Spleen (tissue), 11 donors: ENCODE data around the gene CCDC81. TPM values are rescaled to one million over a fixed set of nuclear protein-coding genes. Genes with fewer than 3 reads are reported as not detected.

ENCODE experiments used
- DNase-seq: peaks from one replicate; pipeline ENCODE4 v3.0.0-alpha.2; 2020
- H3K27ac ChIP-seq, 8 donors: fragments of 200-600 bp; sonication (generic) in 7 of 8; 1 replicate in 4 of 8; 2 replicates in 4 of 8; pipeline versions ENCODE4 v1.5.0 to v1.8.0; 2016 to 2021; ENCODE audit warnings: inconsistent platforms in 4 of 8, mild to moderate bottlenecking in 4 of 8, moderate library complexity in 1 of 8
- H3K27me3 ChIP-seq, 7 donors: fragments of 200-600 bp; sonication (generic) in 6 of 7; replicated peaks in 1 of 7; 1 replicate in 4 of 7; 2 replicates in 3 of 7; pipeline versions ENCODE4 v1.5.0 to v1.8.0; 2016 to 2021; ENCODE audit warnings: inconsistent platforms in 3 of 7, mild to moderate bottlenecking in 1 of 7
- H3K36me3 ChIP-seq, 6 donors: fragments of 200-600 bp; sonication (generic) in 5 of 6; 1 replicate in 4 of 6; 2 replicates in 2 of 6; pipeline versions ENCODE4 v1.5.0 to v1.8.0; 2016 to 2021; ENCODE audit warnings: inconsistent platforms in 2 of 6
- H3K4me1 ChIP-seq, 6 donors: fragments of 200-600 bp; sonication (generic) in 5 of 6; 1 replicate in 3 of 6; 2 replicates in 3 of 6; pipeline versions ENCODE4 v1.5.0 to v1.8.0; 2016 to 2021; ENCODE audit warnings: inconsistent platforms in 3 of 6
- H3K4me3 ChIP-seq, 8 donors: fragments of 200-600 bp; sonication (generic) in 7 of 8; 1 replicate in 4 of 8; 2 replicates in 4 of 8; pipeline versions ENCODE4 v1.5.0 to v1.8.0; 2016 to 2021; ENCODE audit warnings: inconsistent platforms in 4 of 8, mild to moderate bottlenecking in 4 of 8, moderate library complexity in 2 of 8
- H3K9me3 ChIP-seq, 8 donors: fragments of 200-600 bp; sonication (generic) in 7 of 8; 1 replicate in 4 of 8; 2 replicates in 4 of 8; pipeline versions ENCODE4 v1.5.0 to v1.8.0; 2016 to 2021; ENCODE audit warnings: inconsistent platforms in 4 of 8
- POLR2A ChIP-seq, 3 donors: fragments of 450-650 bp; IDR thresholded peaks; one replicate each; pipeline ENCODE4 v1.5.1; 2017; ENCODE audit warnings: antibody characterized with exemption in 3 of 3, mild to moderate bottlenecking in 1 of 3
- POLR2AphosphoS5 ChIP-seq, 3 donors: sonication (generic); formaldehyde crosslinking; IDR thresholded peaks; one replicate each; pipeline ENCODE4 v1.5.1; 2017; ENCODE audit warnings: antibody characterized with exemption in 3 of 3
- WGBS, 5 donors: extraction: QIAGEN DNeasy Blood & Tissue Kit in 3 of 5; methylation state at CpG; one replicate each; pipeline versions ENCODE4 v1.1.5 to v1.1.7; 2013 to 2018; 5-methylcytosine and 5-hydroxymethylcytosine counted together
- intact Hi-C: fragments of 100-400 bp; cut with DNase I; formaldehyde crosslinking; loops from one replicate; pipeline ENCODE4 v1.15.0; 2023; ENCODE audit warnings: low total_unique reads
- polyA plus RNA-seq, 3 donors: library from polyadenylated mRNA; stranded (reverse); fragments of 200-250 nt; gene quantifications; one replicate each; pipeline ENCODE4 v1.2.1, GENCODE V29; 2013
- total RNA-seq, 7 donors: library from RNA; depleted of rRNA in 3 of 7; stranded (reverse); fragments of >200 nt in 3 of 7; fragmentation: NEBNext Ultra II Directional in 4 of 7; extraction: Animal tissue kit (Norgen Biotek cat#: 25700) in 4 of 7; gene quantifications; one replicate each; pipeline versions ENCODE4 v1.1.0 to v1.2.1, GENCODE V29; 2016 to 2021
- TF ChIP-seq, protein P1 (sequence below), 11 experiments: fragments of 200-600 bp in 7 of 11; fragments of 450-650 bp in 4 of 11; sonication (generic) in 4 of 11; IDR thresholded peaks in 8 of 11; conservative IDR thresholded peaks in 3 of 11; 1 replicate in 7 of 11; 2 replicates in 4 of 11; pipeline versions ENCODE4 v1.4.0 to v1.8.0; 2016 to 2021; ENCODE audit warnings: antibody characterized with exemption in 11 of 11, inconsistent platforms in 4 of 11, mild to moderate bottlenecking in 1 of 11
- donor health status: healthy with polysubstance abuse.
- donor health status: DM: no; HTN: no; CAD: no; lungs with moderate emphysema.
- donor health status: DM: no; HTN: no; CAD: no.
- donor health status: Bipolar disorder and iron deficiency.
- donor health status: healthy.
- donor health status: DM: no; HTN: no; CAD: no.
- donor health status: DM: yes; HTN: yes; CAD: no.

CCDC81 gene
- total and polyA plus RNA-seq, 10 donors = 0.46 to 3.2 (median 0.83) TPM; not detected in 1

DNA sequence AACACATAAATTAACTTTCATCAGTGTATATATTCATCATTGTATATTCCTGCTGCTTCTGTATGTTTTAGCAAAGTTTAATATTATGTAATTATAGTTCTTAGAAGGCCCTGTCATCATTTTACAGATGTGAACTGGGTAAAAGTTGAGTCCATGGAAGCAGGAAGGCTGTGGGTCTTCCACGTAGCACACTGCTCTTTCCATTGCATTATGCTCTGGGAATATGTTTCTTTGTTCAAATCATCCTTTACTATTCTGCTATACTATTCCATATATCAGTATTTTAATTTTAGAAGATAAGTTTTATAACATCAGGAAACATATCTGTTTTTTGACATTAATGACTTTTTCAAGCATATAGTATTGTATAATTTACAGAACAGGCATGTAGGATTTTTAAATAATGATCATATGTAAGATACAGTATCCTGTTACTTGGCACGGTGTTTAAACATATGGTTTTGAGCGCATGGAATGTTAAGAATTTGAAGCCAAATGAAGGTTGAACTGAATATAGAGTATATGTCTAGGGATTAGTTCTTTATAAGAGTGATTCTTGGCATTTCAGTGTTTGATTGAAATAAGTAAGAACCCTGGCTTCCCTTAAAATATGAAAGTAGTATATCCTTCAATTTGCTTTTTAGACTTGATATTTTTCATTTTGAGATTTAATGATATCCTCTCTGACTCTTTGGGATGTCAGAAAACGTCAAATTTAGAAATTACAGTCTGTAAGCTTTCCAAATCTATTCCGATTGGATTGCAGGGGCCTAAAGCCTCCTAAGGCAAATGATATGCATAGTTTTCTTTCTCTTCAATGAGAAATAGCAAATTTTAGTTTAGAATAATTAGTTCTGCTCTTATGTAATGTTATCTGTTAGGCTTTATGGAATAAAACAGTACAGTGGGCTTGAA, 8.6 kb downstream of the CCDC81 start:
- intact Hi-C loops = no loop called here
- Histone ChIP-seq H3K36me3 (no peaks in the 10 kb centered on the region), H3K27ac (no peak overlapping the region), H3K9me3 (peaks cover 0 to 5% (median 0%) of the 10 kb centered on the region in 8 donors), H3K4me3 (no peak overlapping the region), H3K27me3 (no peaks in the 10 kb centered on the region), H3K4me1 (no peaks in the 10 kb centered on the region)
- no peak for DNase-seq
- TF ChIP-seq POLR2A (IDR thresholded peaks at IDR 0.05) = no peak
- TF ChIP-seq, protein P1, sequence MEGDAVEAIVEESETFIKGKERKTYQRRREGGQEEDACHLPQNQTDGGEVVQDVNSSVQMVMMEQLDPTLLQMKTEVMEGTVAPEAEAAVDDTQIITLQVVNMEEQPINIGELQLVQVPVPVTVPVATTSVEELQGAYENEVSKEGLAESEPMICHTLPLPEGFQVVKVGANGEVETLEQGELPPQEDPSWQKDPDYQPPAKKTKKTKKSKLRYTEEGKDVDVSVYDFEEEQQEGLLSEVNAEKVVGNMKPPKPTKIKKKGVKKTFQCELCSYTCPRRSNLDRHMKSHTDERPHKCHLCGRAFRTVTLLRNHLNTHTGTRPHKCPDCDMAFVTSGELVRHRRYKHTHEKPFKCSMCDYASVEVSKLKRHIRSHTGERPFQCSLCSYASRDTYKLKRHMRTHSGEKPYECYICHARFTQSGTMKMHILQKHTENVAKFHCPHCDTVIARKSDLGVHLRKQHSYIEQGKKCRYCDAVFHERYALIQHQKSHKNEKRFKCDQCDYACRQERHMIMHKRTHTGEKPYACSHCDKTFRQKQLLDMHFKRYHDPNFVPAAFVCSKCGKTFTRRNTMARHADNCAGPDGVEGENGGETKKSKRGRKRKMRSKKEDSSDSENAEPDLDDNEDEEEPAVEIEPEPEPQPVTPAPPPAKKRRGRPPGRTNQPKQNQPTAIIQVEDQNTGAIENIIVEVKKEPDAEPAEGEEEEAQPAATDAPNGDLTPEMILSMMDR (IDR thresholded peaks at IDR 0.05 in 8 of 11, conservative IDR thresholded peaks at IDR 0.05 in 3 of 11) = no peak
- TF ChIP-seq POLR2AphosphoS5 (IDR thresholded peaks at IDR 0.05) = no peak
- 84 to 94% (median 89%) methylated on average over 5 of the region's 5 CpGs for WGBS, 5 donors

DNA sequence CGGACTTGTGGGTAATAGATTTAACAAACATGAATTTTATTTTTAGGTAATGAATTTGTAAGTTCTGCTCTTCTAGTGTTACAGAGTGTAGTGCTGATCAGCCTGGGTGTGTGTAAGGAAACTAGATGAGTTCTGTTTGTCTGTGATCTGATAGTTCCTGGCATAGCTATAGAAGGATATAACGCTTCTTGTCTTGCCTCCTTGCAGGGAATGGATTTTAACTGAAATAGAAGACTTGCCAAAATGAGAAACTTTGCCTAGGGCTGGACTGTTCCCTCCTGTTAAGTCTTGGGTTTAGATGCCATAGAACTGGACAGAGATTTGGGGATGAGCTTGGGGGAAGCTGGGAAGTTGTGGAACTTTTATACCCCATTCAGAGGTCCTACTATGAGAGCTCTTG, 11.6 kb downstream of the CCDC81 start:
- H3K4me3 ChIP-seq = no peak overlapping the region

DNA sequence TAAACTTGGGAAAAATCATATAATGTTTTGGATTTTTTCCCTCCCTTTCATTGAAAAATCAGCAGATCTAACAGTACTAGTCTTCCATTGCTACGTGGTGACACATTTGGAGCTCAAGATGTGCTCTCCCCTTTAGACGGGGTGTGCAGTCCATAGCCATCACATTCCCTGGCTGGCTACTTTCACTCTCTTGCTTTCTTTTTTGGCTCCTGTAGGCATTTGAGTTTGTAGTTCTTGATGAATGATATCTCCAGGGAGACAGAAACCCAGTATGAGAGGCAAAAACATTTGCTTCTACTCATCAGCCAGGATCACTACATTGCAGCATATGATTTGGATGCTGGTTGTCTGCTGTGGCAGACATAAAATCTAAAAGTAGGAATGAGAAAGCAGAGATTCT, 12.1 kb downstream of the CCDC81 start:
- no peak overlapping the region for H3K4me3 ChIP-seq
- H3K36me3 ChIP-seq = no peaks in the 10 kb centered on the region
- H3K4me1 ChIP-seq = no peaks in the 10 kb centered on the region
- intact Hi-C loops = no loop called here
- H3K27ac ChIP-seq = no peak overlapping the region
- H3K9me3 ChIP-seq = no peaks in the 10 kb centered on the region
- WGBS, 5 donors = 87 to 97% (median 91%) methylated on average over 2 of the region's 2 CpGs
- TF ChIP-seq POLR2AphosphoS5 (IDR thresholded peaks at IDR 0.05) (no peak), POLR2A (IDR thresholded peaks at IDR 0.05) (no peak)
- TF ChIP-seq, protein P1 (IDR thresholded peaks at IDR 0.05 in 8 of 11, conservative IDR thresholded peaks at IDR 0.05 in 3 of 11) = no peak
- DNase-seq = no peak
- H3K27me3 ChIP-seq = no peaks in the 10 kb centered on the region

More for the DNA sequence above, 11.6 kb downstream of the CCDC81 start:
- H3K4me1 ChIP-seq = no peaks in the 10 kb centered on the region
- no peaks in the 10 kb centered on the region for H3K27me3 ChIP-seq
- no peaks in the 10 kb centered on the region for H3K9me3 ChIP-seq
- intact Hi-C loops = no loop called here
- no peaks in the 10 kb centered on the region for H3K36me3 ChIP-seq
- no peak for TF ChIP-seq POLR2A (IDR thresholded peaks at IDR 0.05)
- TF ChIP-seq, protein P1 (IDR thresholded peaks at IDR 0.05 in 8 of 11, conservative IDR thresholded peaks at IDR 0.05 in 3 of 11) = no peak
- H3K27ac ChIP-seq = no peak overlapping the region
- no peak for DNase-seq
- WGBS, 5 donors = 95 to 99% (median 95%) methylated on average over 2 of the region's 2 CpGs

DNA sequence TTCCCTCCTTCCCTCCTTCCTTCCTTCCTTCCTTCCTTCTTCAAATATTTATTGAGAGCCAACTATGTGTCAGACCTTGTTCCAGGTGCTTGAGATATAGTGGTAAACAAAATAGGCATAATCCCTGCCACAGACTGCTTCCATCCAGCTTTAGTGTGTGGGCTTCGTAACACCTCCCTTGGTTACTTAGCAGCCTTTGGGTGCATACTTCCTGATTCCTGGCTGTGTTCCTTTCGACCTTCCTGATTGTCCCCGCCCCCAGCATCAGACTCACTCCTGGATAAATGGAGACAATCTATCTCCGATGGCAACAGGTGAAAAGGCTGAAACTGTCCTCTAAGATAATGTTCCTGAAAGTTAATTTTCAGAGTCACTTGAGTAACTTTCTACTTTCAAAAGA, 13.5 kb downstream of the CCDC81 start:
- intact Hi-C loops = no loop called here
- no peaks in the 10 kb centered on the region for H3K36me3 ChIP-seq
- no peak overlapping the region for H3K4me3 ChIP-seq
- TF ChIP-seq POLR2A (IDR thresholded peaks at IDR 0.05) (no peak), POLR2AphosphoS5 (IDR thresholded peaks at IDR 0.05) (no peak)
- TF ChIP-seq, protein P1 (IDR thresholded peaks at IDR 0.05 in 8 of 11, conservative IDR thresholded peaks at IDR 0.05 in 3 of 11) = no peak
- no peaks in the 10 kb centered on the region for H3K9me3 ChIP-seq
- DNase-seq = no peak
- H3K4me1 ChIP-seq = no peaks in the 10 kb centered on the region
- whole genome bisulfite sequencing, 5 donors = 67 to 79% (median 72%) methylated on average over 4 of the region's 4 CpGs
- H3K27ac ChIP-seq = no peak overlapping the region
- no peaks in the 10 kb centered on the region for H3K27me3 ChIP-seq
